GM18511 (cell line): Measurements from ENCODE around the gene COMMD7.

Experiments used
- ATAC-seq: cut with Tn5 transposase; IDR thresholded peaks from one replicate; pipeline ENCODE4 v1.9.1; 2021; ENCODE audit warnings: mild to moderate bottlenecking, moderate library complexity; ENCODE audit not compliant: unreplicated experiment

Gene COMMD7

GRCh38 chr20:32743237-32744112 lies at the start of gene COMMD7:
COMMD7 (minus strand) TSS chr20:32743467; CDS start chr20:32743391, 76 bp downstream.
- peak; percentile 73 for ATAC-seq

- no peak for ATAC-seq
These were observed 49.6 kb upstream of the COMMD7 start for GRCh38 chr20:32792731-32793458.

GRCh38 chr20:32792316-32792715 lies 49.0 kb upstream of the COMMD7 start:
- ATAC-seq, result peak; percentile 85

- no peak for ATAC-seq
These were observed 47.4 kb upstream of the COMMD7 start for GRCh38 chr20:32790751-32791057.

- ATAC-seq, result peak; percentile 68
These were observed 46.9 kb upstream of the COMMD7 start for GRCh38 chr20:32789896-32790750.

- no peak for ATAC-seq
These were observed 43.9 kb upstream of the COMMD7 start for GRCh38 chr20:32787168-32787567.

GRCh38 chr20:32786059-32786760 lies 42.9 kb upstream of the COMMD7 start:
- ATAC-seq, result no peak

GRCh38 chr20:32784369-32785080 lies 41.3 kb upstream of the COMMD7 start:
- no peak for ATAC-seq

GRCh38 chr20:32780749-32781655 lies 37.7 kb upstream of the COMMD7 start:
- no peak for ATAC-seq

GRCh38 chr20:32780278-32780677 lies 37.0 kb upstream of the COMMD7 start:
- ATAC-seq, result no peak

GRCh38 chr20:32779500-32780211 lies 36.4 kb upstream of the COMMD7 start:
- no peak for ATAC-seq

- no peak for ATAC-seq
These were observed 34.1 kb upstream of the COMMD7 start for GRCh38 chr20:32777177-32777956.

GRCh38 chr20:32775336-32775991 lies 32.2 kb upstream of the COMMD7 start:
- ATAC-seq, result no peak

- ATAC-seq, result no peak
These were observed 30.6 kb upstream of the COMMD7 start for GRCh38 chr20:32773855-32774254.

- no peak for ATAC-seq
These were observed 30.0 kb upstream of the COMMD7 start for GRCh38 chr20:32773223-32773622.

- no peak for ATAC-seq
These were observed 28.8 kb upstream of the COMMD7 start for GRCh38 chr20:32772046-32772445.
